A549 (cell line): ENCODE data around the gene SOX15. TPM values are rescaled to one million over a fixed set of nuclear protein-coding genes. Genes with fewer than 3 reads are reported as not detected.

Source experiments
- ATAC-seq, 2 experiments: fragments of 200-7000 bp in 1 of 2; fragments of >200 bp in 1 of 2; cut with Nextera tagmentation in 1 of 2; cut with Tn5 transposase in 1 of 2; 3 replicates each; pipeline versions ENCODE4 v1.8.0 to v1.9.1; 2018 to 2020; ENCODE audit warnings: mild to moderate bottlenecking in 1 of 2, moderate library complexity in 1 of 2
- CTCF ChIA-PET: fragments of 300-600 bp; sonication (Branson Sonifier 250); formaldehyde crosslinking; extraction: SDS; loops from one replicate; lab custom pipeline; 2021; ENCODE audit warnings: antibody characterized with exemption, inconsistent platforms; lab: Yijun Ruan, JAX
- POLR2A ChIA-PET: fragments of 350-600 bp; formaldehyde crosslinking; extraction: SDS; loops from one replicate; lab custom pipeline; 2021; ENCODE audit warnings: antibody characterized with exemption, inconsistent platforms; lab: Yijun Ruan, JAX
- DNase-seq, 2 experiments: peaks; one replicate each; pipeline versions ENCODE4 v3.0.0 to v3.0.0-alpha.2; 2011 to 2016; ENCODE audit warnings: low read depth in 1 of 2, low spot score in 1 of 2
- FAIRE-seq: peaks from 2 replicates; lab custom pipeline; 2011; peaks lifted over from hg19 to GRCh38; lab: Jason Lieb, UNC
- H3K27ac ChIP-seq, 2 experiments: fragments of >200 bp; sonication (Bioruptor Twin); formaldehyde crosslinking; 3 replicates each; pipeline ENCODE4 v1.5.1; 2016 to 2017
- H3K4me1 ChIP-seq: fragments of >200 bp; sonication (Bioruptor Twin); formaldehyde crosslinking; 3 replicates; pipeline ENCODE4 v1.6.1; 2016
- H3K4me2 ChIP-seq: fragments of >200 bp; sonication (Bioruptor Twin); formaldehyde crosslinking; 3 replicates; pipeline ENCODE4 v1.6.1; 2016
- H3K4me3 ChIP-seq: fragments of >200 bp; sonication (Bioruptor Twin); formaldehyde crosslinking; 3 replicates; pipeline ENCODE4 v1.5.1; 2016
- H3K9me3 ChIP-seq: fragments of >200 bp; sonication (Bioruptor Twin); formaldehyde crosslinking; 3 replicates; pipeline ENCODE4 v1.6.1; 2016
- BHLHE40 ChIP-seq: IDR thresholded peaks from 2 replicates; pipeline ENCODE4 v1.6.1; 2012; ENCODE audit warnings: low read depth, low read length, inconsistent platforms
- CHD4 ChIP-seq: fragments of 200-600 bp; sonication (generic); IDR thresholded peaks from 2 replicates; pipeline ENCODE4 v1.6.1; 2016; ENCODE audit warnings: antibody characterized with exemption, mild to moderate bottlenecking, borderline replicate concordance
- EHF ChIP-seq: fragments of 250-450 bp; sonication (Bioruptor Pico); IDR thresholded peaks from 2 replicates; pipeline ENCODE4 v1.5.0; 2020; ENCODE audit warnings: mild to moderate bottlenecking
- EHMT2 ChIP-seq: fragments of 200-600 bp; sonication (generic); IDR thresholded peaks from 2 replicates; pipeline ENCODE4 v1.6.1; 2016; ENCODE audit warnings: antibody characterized with exemption, low read depth, mild to moderate bottlenecking, moderate library complexity
- ELK1 ChIP-seq: fragments of 150-350 bp; IDR thresholded peaks from 2 replicates; pipeline ENCODE4 v1.6.1; 2014; ENCODE audit warnings: low read depth, mild to moderate bottlenecking, low read length
- FOSB ChIP-seq: fragments of 250-450 bp; sonication (Bioruptor Pico); IDR thresholded peaks from 2 replicates; pipeline ENCODE4 v1.5.0; 2020; ENCODE audit warnings: mild to moderate bottlenecking, moderate library complexity
- FOSL2 ChIP-seq, 2 experiments: fragments of 450-650 bp in 1 of 2; fragments of >200 bp in 1 of 2; sonication (Bioruptor Twin) in 1 of 2; formaldehyde crosslinking; IDR thresholded peaks; 2 replicates each; pipeline versions ENCODE4 v1.5.0 to v1.6.1; 2016 to 2020; ENCODE audit warnings: mild to moderate bottlenecking in 1 of 2, moderate library complexity in 1 of 2
- FOXS1 ChIP-seq: fragments of 250-450 bp; sonication (Bioruptor Pico); IDR thresholded peaks from 2 replicates; pipeline ENCODE4 v1.5.0; 2020; ENCODE audit warnings: mild to moderate bottlenecking, moderate library complexity
- HEYL ChIP-seq: fragments of 250-450 bp; sonication (Bioruptor Pico); IDR thresholded peaks from 2 replicates; pipeline ENCODE4 v1.8.0; 2021; ENCODE audit warnings: mild to moderate bottlenecking, moderate library complexity
- HOXA7 ChIP-seq: fragments of 250-450 bp; sonication (Bioruptor Pico); IDR thresholded peaks from 2 replicates; pipeline ENCODE4 v1.5.0; 2020; ENCODE audit warnings: mild to moderate bottlenecking, moderate library complexity
- JUN ChIP-seq, 2 experiments: fragments of >200 bp; sonication (Bioruptor Twin); formaldehyde crosslinking; IDR thresholded peaks; 2 replicates in 1 of 2; 3 replicates in 1 of 2; pipeline ENCODE4 v1.6.1; 2016 to 2017
- JUNB ChIP-seq: fragments of >200 bp; sonication (Bioruptor Twin); formaldehyde crosslinking; IDR thresholded peaks from 2 replicates; pipeline ENCODE4 v1.6.1; 2016
- MAZ ChIP-seq: fragments of 150-350 bp; IDR thresholded peaks from 2 replicates; pipeline ENCODE4 v1.6.1; 2014; ENCODE audit warnings: antibody characterized with exemption, low read depth, low read length, borderline replicate concordance
- MYC ChIP-seq: IDR thresholded peaks from 2 replicates; pipeline ENCODE4 v1.6.1; 2012; ENCODE audit warnings: mild to moderate bottlenecking, inconsistent platforms, low read length, improper control_type of control experiment, borderline replicate concordance
- NFE2L2 ChIP-seq: fragments of 150-350 bp; conservative IDR thresholded peaks from 2 replicates; pipeline ENCODE4 v1.6.1; 2014; ENCODE audit warnings: low read length
- PHF8 ChIP-seq: fragments of 200-600 bp; sonication (generic); IDR thresholded peaks from 2 replicates; pipeline ENCODE4 v1.6.1; 2016; ENCODE audit warnings: low read depth, mild to moderate bottlenecking, antibody characterized with exemption, moderate library complexity, borderline replicate concordance
- RFX5 ChIP-seq: fragments of 450-650 bp; IDR thresholded peaks from 2 replicates; pipeline ENCODE4 v1.7.1; 2014; ENCODE audit warnings: antibody characterized with exemption, mild to moderate bottlenecking, moderate library complexity
- RNF2 ChIP-seq: fragments of 200-600 bp; sonication (generic); IDR thresholded peaks from 2 replicates; pipeline ENCODE4 v1.6.1; 2016; ENCODE audit warnings: low read depth, mild to moderate bottlenecking, antibody characterized with exemption, moderate library complexity, borderline replicate concordance
- SMC3 ChIP-seq: fragments of >200 bp; sonication (Bioruptor Twin); formaldehyde crosslinking; IDR thresholded peaks from 3 replicates; pipeline ENCODE4 v1.6.1; 2018; ENCODE audit warnings: inconsistent platforms
- SREBF2 ChIP-seq: fragments of 450-650 bp; IDR thresholded peaks from 2 replicates; pipeline ENCODE4 v1.6.1; 2014; ENCODE audit warnings: mild to moderate bottlenecking, moderate library complexity
- TFCP2L1 ChIP-seq: fragments of 250-450 bp; sonication (Bioruptor Pico); IDR thresholded peaks from 2 replicates; pipeline ENCODE4 v1.5.0; 2021; ENCODE audit warnings: mild to moderate bottlenecking
- ZFP36 ChIP-seq: fragments of 450-650 bp; IDR thresholded peaks from 2 replicates; pipeline ENCODE4 v1.6.1; 2014; ENCODE audit warnings: borderline replicate concordance; ENCODE audit not compliant: partially characterized antibody
- ZSCAN20 ChIP-seq: fragments of 250-450 bp; sonication (Bioruptor Pico); IDR thresholded peaks from 2 replicates; pipeline ENCODE4 v1.8.0; 2022; ENCODE audit warnings: mild to moderate bottlenecking, moderate library complexity
- WGBS: methylation state at CpG from one replicate; pipeline ENCODE4 v1.1.6; 2017; ENCODE audit errors: missing lambda C conversion rate; 5-methylcytosine and 5-hydroxymethylcytosine counted together
- polyA plus RNA-seq, 4 experiments: library from polyadenylated mRNA; depleted of rRNA in 3 of 4; stranded (reverse); fragments of >200 nt; fragmentation: RNase III in 1 of 4; extraction: RNeasy Plus Mini Kit Qiagen cat#74134 plus additional on column Dnase treatment in 1 of 4; gene quantifications; 2 replicates in 3 of 4; 3 replicates in 1 of 4; pipeline ENCODE4 v1.2.3, GENCODE V29; 2011 to 2017
- TF ChIP-seq, protein P1 (sequence below): fragments of >200 bp; sonication (Bioruptor Twin); formaldehyde crosslinking; IDR thresholded peaks from 3 replicates; pipeline ENCODE4 v1.5.1; 2016
- TF ChIP-seq, protein P2 (sequence below): fragments of >200 bp; sonication (Bioruptor Twin); formaldehyde crosslinking; IDR thresholded peaks from 2 replicates; pipeline ENCODE4 v1.6.1; 2016
- TF ChIP-seq, protein P3 (sequence below): fragments of 250-450 bp; sonication (Bioruptor Pico); IDR thresholded peaks from 2 replicates; pipeline ENCODE4 v1.5.0; 2020; ENCODE audit warnings: low read depth, mild to moderate bottlenecking, moderate library complexity

Gene SOX15
- polyA plus RNA-seq, 2 of the 4 experiments (the other 2 are of a cell fraction): 0.05 to 0.19 TPM

DNA sequence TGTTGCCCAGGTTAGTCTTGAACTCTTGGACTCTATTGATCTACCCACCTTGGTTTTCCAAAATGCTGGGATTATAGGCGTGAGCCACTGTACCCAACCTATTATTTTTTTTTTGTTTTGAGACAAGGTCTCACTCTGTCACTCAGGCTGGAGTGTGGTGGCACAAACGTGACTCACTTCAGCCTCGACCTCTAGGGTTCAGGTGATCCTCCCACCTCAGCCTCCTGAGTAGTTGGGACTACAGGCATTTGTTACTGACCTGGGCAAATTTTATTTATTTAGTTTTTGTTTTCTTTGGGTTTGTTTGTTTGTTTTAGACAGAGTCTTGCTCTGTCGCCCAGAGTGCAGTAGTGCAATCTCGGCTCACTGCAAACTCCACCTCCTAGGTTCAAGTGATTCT lies 33.8 kb upstream of the SOX15 start:
- POLR2A ChIA-PET: no interaction called here
- H3K27ac ChIP-seq: no peak overlapping the region
- WGBS: 64% methylated on average over 5 of the region's 5 CpGs
- H3K4me2 ChIP-seq: no peak overlapping the region
- TF ChIP-seq ZFP36: no peak
- no peak for TF ChIP-seq SREBF2
- TF ChIP-seq FOXS1 (CRISPR knock-in tag): no peak
- no peak for TF ChIP-seq NFE2L2
- TF ChIP-seq BHLHE40: no peak
- no peak for TF ChIP-seq FOSB (CRISPR knock-in tag)
- no peak for TF ChIP-seq FOSL2 (IDR thresholded peaks at IDR 0.05)
- no peak for TF ChIP-seq FOSL2 (CRISPR knock-in tag; IDR thresholded peaks at IDR 0.05)
- no peak for TF ChIP-seq HEYL (CRISPR knock-in tag)
- no peak for TF ChIP-seq TFCP2L1 (CRISPR knock-in tag)
- no peak for TF ChIP-seq JUNB
- TF ChIP-seq PHF8: no peak
- no peak for TF ChIP-seq EHMT2
- no peak for TF ChIP-seq JUN (IDR thresholded peaks at IDR 0.05)
- TF ChIP-seq, protein P1, sequence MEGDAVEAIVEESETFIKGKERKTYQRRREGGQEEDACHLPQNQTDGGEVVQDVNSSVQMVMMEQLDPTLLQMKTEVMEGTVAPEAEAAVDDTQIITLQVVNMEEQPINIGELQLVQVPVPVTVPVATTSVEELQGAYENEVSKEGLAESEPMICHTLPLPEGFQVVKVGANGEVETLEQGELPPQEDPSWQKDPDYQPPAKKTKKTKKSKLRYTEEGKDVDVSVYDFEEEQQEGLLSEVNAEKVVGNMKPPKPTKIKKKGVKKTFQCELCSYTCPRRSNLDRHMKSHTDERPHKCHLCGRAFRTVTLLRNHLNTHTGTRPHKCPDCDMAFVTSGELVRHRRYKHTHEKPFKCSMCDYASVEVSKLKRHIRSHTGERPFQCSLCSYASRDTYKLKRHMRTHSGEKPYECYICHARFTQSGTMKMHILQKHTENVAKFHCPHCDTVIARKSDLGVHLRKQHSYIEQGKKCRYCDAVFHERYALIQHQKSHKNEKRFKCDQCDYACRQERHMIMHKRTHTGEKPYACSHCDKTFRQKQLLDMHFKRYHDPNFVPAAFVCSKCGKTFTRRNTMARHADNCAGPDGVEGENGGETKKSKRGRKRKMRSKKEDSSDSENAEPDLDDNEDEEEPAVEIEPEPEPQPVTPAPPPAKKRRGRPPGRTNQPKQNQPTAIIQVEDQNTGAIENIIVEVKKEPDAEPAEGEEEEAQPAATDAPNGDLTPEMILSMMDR: no peak
- no peak for TF ChIP-seq RFX5
- no peak for TF ChIP-seq ELK1
- TF ChIP-seq HOXA7 (CRISPR knock-in tag): no peak
- no peak for TF ChIP-seq ZSCAN20 (CRISPR knock-in tag)
- no peak for TF ChIP-seq SMC3
- no peak for TF ChIP-seq MYC
- no peaks in the 10 kb centered on the region for H3K9me3 ChIP-seq
- H3K4me3 ChIP-seq: no peak overlapping the region
- ATAC-seq: no peak
- FAIRE-seq: no peak
- no peak for DNase-seq
- H3K4me1 ChIP-seq: peaks cover 10% of the 10 kb centered on the region; the same call in 2 of the 3 replicates
- CTCF ChIA-PET: interaction anchor here (1.6 to 14.2 kb wide), 3 partner anchors 10 to 64 kb away, joined by 5 to 130 read pairs (median 19); partner anchors contain the start of genes SHBG, TP53 and WRAP53

- 85% methylated on average over 8 of the region's 8 CpGs for WGBS
- ATAC-seq: no peak
- POLR2A ChIA-PET: interaction anchor here (1.0 kb wide), 1 partner anchor 37 kb away, joined by 5 read pairs; the partner anchor contains the start of gene MPDU1
- DNase-seq: no peak
- Histone ChIP-seq H3K4me2 (no peak overlapping the region), H3K4me1 (no peaks in the 10 kb centered on the region), H3K9me3 (no peaks in the 10 kb centered on the region), H3K27ac (no peak overlapping the region)
- no peak for FAIRE-seq
- TF ChIP-seq, protein P2, sequence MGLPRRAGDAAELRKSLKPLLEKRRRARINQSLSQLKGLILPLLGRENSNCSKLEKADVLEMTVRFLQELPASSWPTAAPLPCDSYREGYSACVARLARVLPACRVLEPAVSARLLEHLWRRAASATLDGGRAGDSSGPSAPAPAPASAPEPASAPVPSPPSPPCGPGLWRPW: no peak
- no peak for TF ChIP-seq BHLHE40
- TF ChIP-seq, protein P3, sequence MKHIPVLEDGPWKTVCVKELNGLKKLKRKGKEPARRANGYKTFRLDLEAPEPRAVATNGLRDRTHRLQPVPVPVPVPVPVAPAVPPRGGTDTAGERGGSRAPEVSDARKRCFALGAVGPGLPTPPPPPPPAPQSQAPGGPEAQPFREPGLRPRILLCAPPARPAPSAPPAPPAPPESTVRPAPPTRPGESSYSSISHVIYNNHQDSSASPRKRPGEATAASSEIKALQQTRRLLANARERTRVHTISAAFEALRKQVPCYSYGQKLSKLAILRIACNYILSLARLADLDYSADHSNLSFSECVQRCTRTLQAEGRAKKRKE (CRISPR knock-in tag): no peak
- TF ChIP-seq EHF (CRISPR knock-in tag): no peak
- no peak for TF ChIP-seq RNF2
- no peak for TF ChIP-seq FOXS1 (CRISPR knock-in tag)
- TF ChIP-seq MAZ: no peak
- no peak for TF ChIP-seq CHD4
- TF ChIP-seq MYC: no peak
- no peak for TF ChIP-seq HEYL (CRISPR knock-in tag)
- no peak for TF ChIP-seq EHMT2
- TF ChIP-seq, all 56 proteins: peak for 0
- CTCF ChIA-PET: interaction anchor here (1.0 to 14.2 kb wide), 5 partner anchors 13 to 96 kb away, joined by 3 to 130 read pairs (median 8); partner anchors contain the start of genes DNAH2, SHBG and TP53
- H3K4me3 ChIP-seq: no peak overlapping the region
These were observed 30.9 kb upstream of the SOX15 start for GRCh38 chr17:7620835-7621234.
